Measurements from ENCODE around the gene XRN1. TPM values are rescaled to one million over a fixed set of nuclear protein-coding genes. Genes with fewer than 3 reads are reported as not detected.
"Not testable (repeated sequence)": the region's sequence is repeated elsewhere in the genome, so short reads cannot be mapped to it uniquely, and the experiment has no call there.

The XRN1 gene
- total RNA-seq, 1 experiment from 2014 or later, result 45.3 TPM

GRCh38 chr3:142447301-142447851 is 461 bp downstream of the XRN1 start:
- Histone ChIP-seq H3F3A (ENCODE audit: insufficient read depth, low read depth) (peaks cover 28% of the 10 kb centered on the region), H3K4me3 (peak overlapping the region; percentile 80), H3K9me3 (ENCODE audit: insufficient read depth, low read depth) (no peaks in the 10 kb centered on the region), H3K36me3 (ENCODE audit: low read depth) (peaks cover 10% of the 10 kb centered on the region; the same call in 1 of the 2 replicates), H4K20me1 (ENCODE audit: insufficient read depth) (no peaks in the 10 kb centered on the region), H3K4me2 (peak overlapping the region; percentile 84), H3K27ac (peak overlapping the region; percentile 69), H3K9me2 (ENCODE audit: insufficient read depth) (no peaks in the 10 kb centered on the region), H3K4me1 (replicated peaks; ENCODE audit: insufficient read depth) (peaks cover 20% of the 10 kb centered on the region), H3K27me3 (ENCODE audit: insufficient read depth, low read depth) (no peaks in the 10 kb centered on the region), H3K79me2 (ENCODE audit: low read depth) (peaks cover 53% of the 10 kb centered on the region), H2AFZ (peak overlapping the region; percentile 87)
- no peak for DNase-seq
- ChIA-PET POLR2A (ENCODE audit: unreplicated experiment) (no interaction called here), CTCF (interaction anchor here (0.6 kb wide), 1 partner anchor 322 kb away, joined by 6 read pairs; no protein-coding TSS in a partner anchor)
- BruUV-seq (replicated peaks), result TSS peak; percentile 59
- no peak for TF ChIP-seq EZH2 (IDR thresholded peaks at IDR 0.05; ENCODE audit: low read depth)
- TF ChIP-seq, protein P1, sequence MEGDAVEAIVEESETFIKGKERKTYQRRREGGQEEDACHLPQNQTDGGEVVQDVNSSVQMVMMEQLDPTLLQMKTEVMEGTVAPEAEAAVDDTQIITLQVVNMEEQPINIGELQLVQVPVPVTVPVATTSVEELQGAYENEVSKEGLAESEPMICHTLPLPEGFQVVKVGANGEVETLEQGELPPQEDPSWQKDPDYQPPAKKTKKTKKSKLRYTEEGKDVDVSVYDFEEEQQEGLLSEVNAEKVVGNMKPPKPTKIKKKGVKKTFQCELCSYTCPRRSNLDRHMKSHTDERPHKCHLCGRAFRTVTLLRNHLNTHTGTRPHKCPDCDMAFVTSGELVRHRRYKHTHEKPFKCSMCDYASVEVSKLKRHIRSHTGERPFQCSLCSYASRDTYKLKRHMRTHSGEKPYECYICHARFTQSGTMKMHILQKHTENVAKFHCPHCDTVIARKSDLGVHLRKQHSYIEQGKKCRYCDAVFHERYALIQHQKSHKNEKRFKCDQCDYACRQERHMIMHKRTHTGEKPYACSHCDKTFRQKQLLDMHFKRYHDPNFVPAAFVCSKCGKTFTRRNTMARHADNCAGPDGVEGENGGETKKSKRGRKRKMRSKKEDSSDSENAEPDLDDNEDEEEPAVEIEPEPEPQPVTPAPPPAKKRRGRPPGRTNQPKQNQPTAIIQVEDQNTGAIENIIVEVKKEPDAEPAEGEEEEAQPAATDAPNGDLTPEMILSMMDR (conservative IDR thresholded peaks at IDR 0.05), result no peak
- intact Hi-C loops (cut with micrococcal nuclease; ENCODE audit: unreplicated experiment), result loop anchor here (2.0 to 10.0 kb wide), 4 partner anchors 53 to 555 kb away; partner anchors contain the start of genes ATR and U2SURP

DNA sequence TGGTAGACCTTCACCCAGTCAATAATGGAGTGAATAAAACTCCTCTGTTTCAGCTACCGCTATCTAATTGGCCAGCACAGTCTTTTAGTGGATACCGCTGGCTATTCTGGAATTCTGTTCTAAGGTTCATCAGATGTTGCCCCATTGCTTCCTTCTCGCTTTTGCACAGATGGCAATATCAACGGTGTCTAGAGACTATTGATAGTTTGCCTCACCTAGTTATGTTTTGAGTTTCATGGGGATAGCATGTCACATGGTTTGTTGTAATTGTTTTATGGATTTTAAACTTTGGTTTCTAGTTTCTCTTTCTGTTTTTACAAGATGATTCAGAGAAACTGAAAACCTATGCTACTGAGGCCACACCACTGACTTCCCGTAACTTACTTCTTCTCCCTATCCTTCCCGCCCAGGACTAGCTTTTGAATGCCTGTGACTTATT is 2.0 kb downstream of the XRN1 start:
- H3K79me2 ChIP-seq (ENCODE audit: low read depth), result peaks cover 66% of the 10 kb centered on the region
- no peaks in the 10 kb centered on the region for H3K9me3 ChIP-seq (ENCODE audit: insufficient read depth, low read depth)
- H3K36me3 ChIP-seq (ENCODE audit: low read depth), result peaks cover 10% of the 10 kb centered on the region; the same call in 1 of the 2 replicates
- no peaks in the 10 kb centered on the region for H3K27me3 ChIP-seq (ENCODE audit: insufficient read depth, low read depth)
- intact Hi-C loops (cut with micrococcal nuclease; ENCODE audit: unreplicated experiment), result loop anchor here (2.0 to 10.0 kb wide), 4 partner anchors 55 to 556 kb away; partner anchors contain the start of genes ATR and U2SURP
- TF ChIP-seq, protein P1 (conservative IDR thresholded peaks at IDR 0.05), result no peak
- no peak for TF ChIP-seq EZH2 (IDR thresholded peaks at IDR 0.05; ENCODE audit: low read depth)
- no peak overlapping the region for H2AFZ ChIP-seq
- no peaks in the 10 kb centered on the region for H4K20me1 ChIP-seq (ENCODE audit: insufficient read depth)
- no peaks in the 10 kb centered on the region for H3K9me2 ChIP-seq (ENCODE audit: insufficient read depth)
- H3K27ac ChIP-seq, result no peak overlapping the region
- POLR2A ChIA-PET (ENCODE audit: unreplicated experiment), result interaction anchor here (0.6 kb wide), 1 partner anchor 120 kb away, joined by 14 read pairs; no protein-coding TSS in a partner anchor
- H3K4me3 ChIP-seq, result peak overlapping the region; percentile 80
- no peak for DNase-seq
- CTCF ChIA-PET, result no interaction called here
- H3K4me2 ChIP-seq, result peak overlapping the region; percentile 84
- H3F3A ChIP-seq (ENCODE audit: insufficient read depth, low read depth), result peaks cover 22% of the 10 kb centered on the region
- no TSS peak for BruUV-seq (replicated peaks)
- H3K4me1 ChIP-seq (replicated peaks; ENCODE audit: insufficient read depth), result peaks cover 27% of the 10 kb centered on the region

GRCh38 chr3:142444343-142444742 is 3.5 kb downstream of the XRN1 start:
- H3K27me3 ChIP-seq (ENCODE audit: insufficient read depth, low read depth), result no peaks in the 10 kb centered on the region
- no peak for DNase-seq
- H3K4me3 ChIP-seq, result no peak overlapping the region
- peaks cover 25% of the 10 kb centered on the region for H3F3A ChIP-seq (ENCODE audit: insufficient read depth, low read depth)
- no peak overlapping the region for H2AFZ ChIP-seq
- no peaks in the 10 kb centered on the region for H3K9me3 ChIP-seq (ENCODE audit: insufficient read depth, low read depth)
- H3K9me2 ChIP-seq (ENCODE audit: insufficient read depth), result no peaks in the 10 kb centered on the region
- TF ChIP-seq EZH2 (IDR thresholded peaks at IDR 0.05; ENCODE audit: low read depth), result no peak
- TF ChIP-seq, protein P1 (conservative IDR thresholded peaks at IDR 0.05), result no peak
- no peaks in the 10 kb centered on the region for H4K20me1 ChIP-seq (ENCODE audit: insufficient read depth)
- H3K79me2 ChIP-seq (ENCODE audit: low read depth), result peaks cover 74% of the 10 kb centered on the region
- CTCF ChIA-PET, result no interaction called here
- H3K4me1 ChIP-seq (replicated peaks; ENCODE audit: insufficient read depth), result peaks cover 36% of the 10 kb centered on the region
- H3K36me3 ChIP-seq (ENCODE audit: low read depth), result no peaks in the 10 kb centered on the region
- POLR2A ChIA-PET (ENCODE audit: unreplicated experiment), result no interaction called here
- intact Hi-C loops (cut with micrococcal nuclease; ENCODE audit: unreplicated experiment), result loop anchor here (10.0 kb wide), 2 partner anchors 130 to 320 kb away; partner anchors contain the start of gene ATR
- no peak overlapping the region for H3K27ac ChIP-seq
- H3K4me2 ChIP-seq, result no peak overlapping the region
- no TSS peak for BruUV-seq (replicated peaks)

- H3K36me3 ChIP-seq (ENCODE audit: low read depth); H3K27me3 ChIP-seq (ENCODE audit: insufficient read depth, low read depth); DNase-seq; H2AFZ ChIP-seq; H3K9me3 ChIP-seq (ENCODE audit: insufficient read depth, low read depth); POLR2A ChIA-PET (ENCODE audit: unreplicated experiment); CTCF ChIA-PET; H3K4me2 ChIP-seq; BruUV-seq (replicated peaks); H3K27ac ChIP-seq; H3K9me2 ChIP-seq (ENCODE audit: insufficient read depth); H3K4me3 ChIP-seq; H4K20me1 ChIP-seq (ENCODE audit: insufficient read depth): not testable (repeated sequence)
- Histone ChIP-seq H3F3A (ENCODE audit: insufficient read depth, low read depth) (peaks cover 23% of the 10 kb centered on the region), H3K4me1 (replicated peaks; ENCODE audit: insufficient read depth) (peaks cover 44% of the 10 kb centered on the region), H3K79me2 (ENCODE audit: low read depth) (peaks cover 83% of the 10 kb centered on the region)
- intact Hi-C loops (cut with micrococcal nuclease; ENCODE audit: unreplicated experiment), result loop anchor here (10.0 kb wide), 2 partner anchors 132 to 318 kb away; partner anchors contain the start of gene ATR
These were observed 4.8 kb downstream of the XRN1 start for GRCh38 chr3:142443060-142443459.

GRCh38 chr3:142439499-142440220 is 8.2 kb downstream of the XRN1 start:
- H2AFZ ChIP-seq; CTCF ChIA-PET; H4K20me1 ChIP-seq (ENCODE audit: insufficient read depth); POLR2A ChIA-PET (ENCODE audit: unreplicated experiment); H3K9me2 ChIP-seq (ENCODE audit: insufficient read depth); H3K36me3 ChIP-seq (ENCODE audit: low read depth); H3K27me3 ChIP-seq (ENCODE audit: insufficient read depth, low read depth); H3K9me3 ChIP-seq (ENCODE audit: insufficient read depth, low read depth); BruUV-seq (replicated peaks): not testable (repeated sequence)
- Histone ChIP-seq H3K4me2 (peak overlapping the region; percentile 88), H3K4me3 (peak overlapping the region; percentile 54; the same call in 1 of the 2 replicates), H3K27ac (peak overlapping the region; percentile 69), H3F3A (ENCODE audit: insufficient read depth, low read depth) (peaks cover 21% of the 10 kb centered on the region), H3K79me2 (ENCODE audit: low read depth) (peaks cover 85% of the 10 kb centered on the region), H3K4me1 (replicated peaks; ENCODE audit: insufficient read depth) (peaks cover 35% of the 10 kb centered on the region)
- intact Hi-C loops (cut with micrococcal nuclease; ENCODE audit: unreplicated experiment), result loop anchor here (1.0 to 10.0 kb wide), 3 partner anchors 9 to 315 kb away; partner anchors contain the start of genes ATR and XRN1
- DNase-seq, result peak; percentile 84 to 85

All from PC-9 (cell line).